C1 segment of cervical spinal cord (tissue), 14 donors: ENCODE results near the gene FBH1.
"Not testable (repeated sequence)": the region's sequence is repeated elsewhere in the genome, so short reads cannot be mapped to it uniquely, and the experiment has no call there.

ENCODE experiments used
- DNase-seq, 14 donors: peaks; one replicate each; lab custom pipeline; 2025; lab: John Stamatoyannopoulos, UW

FBH1 gene

GRCh38 chr10:5873515-5873995, 16.5 kb upstream of the FBH1 start:
- peak in 12 of 14 donors; percentile 9 to 69 (median 44) for DNase-seq

GRCh38 chr10:5876181-5876768, 13.8 kb upstream of the FBH1 start:
- peak in 1 of 14 donors; percentile 47 for DNase-seq

- DNase-seq, result not testable (repeated sequence)
Observed at GRCh38 chr10:5877041-5877440, 13.0 kb upstream of the FBH1 start.

- DNase-seq, result no peak
Observed at GRCh38 chr10:5882961-5883360, 7.1 kb upstream of the FBH1 start.

GRCh38 chr10:5885619-5886018, 4.4 kb upstream of the FBH1 start:
- DNase-seq, result no peak

GRCh38 chr10:5887029-5887428, 3.0 kb upstream of the FBH1 start:
- no peak for DNase-seq

- no peak for DNase-seq
Observed at GRCh38 chr10:5887641-5888040, 2.4 kb upstream of the FBH1 start.

GRCh38 chr10:5888351-5888750, 1.7 kb upstream of the FBH1 start:
- DNase-seq, result no peak

- DNase-seq, result peak in 4 of 14 donors; percentile 4 to 60 (median 26)
Observed at GRCh38 chr10:5888843-5889623, 1.0 kb upstream of the FBH1 start.

- peak in 2 of 14 donors; percentile 3 to 21 for DNase-seq
Observed at GRCh38 chr10:5890452-5890915, 441 bp downstream of the FBH1 start.

GRCh38 chr10:5891009-5891408, 966 bp downstream of the FBH1 start:
- DNase-seq, result no peak

GRCh38 chr10:5892007-5892406, 2.0 kb downstream of the FBH1 start:
- DNase-seq, result no peak

GRCh38 chr10:5893321-5893720, 3.3 kb downstream of the FBH1 start:
- DNase-seq, result no peak

- DNase-seq, result no peak
Observed at GRCh38 chr10:5894403-5894802, 4.4 kb downstream of the FBH1 start.

GRCh38 chr10:5894873-5895272, 4.8 kb downstream of the FBH1 start:
- DNase-seq, result no peak

GRCh38 chr10:5895365-5895764, 5.3 kb downstream of the FBH1 start:
- DNase-seq, result no peak

- DNase-seq, result no peak
Observed at GRCh38 chr10:5895804-5896203, 5.8 kb downstream of the FBH1 start.

- no peak for DNase-seq
Observed at GRCh38 chr10:5896208-5897052, 6.4 kb downstream of the FBH1 start.

GRCh38 chr10:5897053-5897340, 7.0 kb downstream of the FBH1 start:
- DNase-seq, result no peak

GRCh38 chr10:5897504-5897903, 7.5 kb downstream of the FBH1 start:
- DNase-seq, result no peak

- DNase-seq, result no peak
Observed at GRCh38 chr10:5898163-5898562, 8.1 kb downstream of the FBH1 start.

GRCh38 chr10:5900247-5900646, 10.2 kb downstream of the FBH1 start:
- DNase-seq, result no peak
